ENCODE data around the gene OXA1L. TPM values are rescaled to one million over a fixed set of nuclear protein-coding genes. Genes with fewer than 3 reads are reported as not detected.

The OXA1L gene
- total RNA-seq, 1 donor = 55.0 TPM

DNA sequence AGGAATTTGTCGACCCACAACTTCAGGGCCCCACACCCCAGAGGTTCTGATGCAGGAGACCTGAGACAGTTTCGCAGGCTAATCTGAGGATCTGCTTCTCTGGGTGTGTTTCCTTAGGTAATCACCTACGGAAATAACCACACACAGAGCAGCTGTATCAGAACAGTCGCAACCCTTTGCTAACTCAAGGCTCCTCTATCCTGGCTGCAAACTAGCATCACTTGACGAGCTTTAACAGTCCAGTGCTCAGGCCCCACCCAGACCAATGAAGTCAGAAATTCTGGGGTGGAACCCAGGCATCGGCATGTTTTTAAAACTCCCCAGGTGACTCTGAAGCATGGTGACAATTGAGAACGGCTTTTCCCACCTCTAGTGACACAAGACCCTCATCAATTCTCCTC is 28.1 kb downstream of the OXA1L start:
- no peaks in the 10 kb centered on the region for H3K9me3 ChIP-seq (ENCODE audit: low read depth, low read length)
- no peak overlapping the region for H3K27ac ChIP-seq (ENCODE audit: low read depth, low read length)
- TF ChIP-seq, protein P1, sequence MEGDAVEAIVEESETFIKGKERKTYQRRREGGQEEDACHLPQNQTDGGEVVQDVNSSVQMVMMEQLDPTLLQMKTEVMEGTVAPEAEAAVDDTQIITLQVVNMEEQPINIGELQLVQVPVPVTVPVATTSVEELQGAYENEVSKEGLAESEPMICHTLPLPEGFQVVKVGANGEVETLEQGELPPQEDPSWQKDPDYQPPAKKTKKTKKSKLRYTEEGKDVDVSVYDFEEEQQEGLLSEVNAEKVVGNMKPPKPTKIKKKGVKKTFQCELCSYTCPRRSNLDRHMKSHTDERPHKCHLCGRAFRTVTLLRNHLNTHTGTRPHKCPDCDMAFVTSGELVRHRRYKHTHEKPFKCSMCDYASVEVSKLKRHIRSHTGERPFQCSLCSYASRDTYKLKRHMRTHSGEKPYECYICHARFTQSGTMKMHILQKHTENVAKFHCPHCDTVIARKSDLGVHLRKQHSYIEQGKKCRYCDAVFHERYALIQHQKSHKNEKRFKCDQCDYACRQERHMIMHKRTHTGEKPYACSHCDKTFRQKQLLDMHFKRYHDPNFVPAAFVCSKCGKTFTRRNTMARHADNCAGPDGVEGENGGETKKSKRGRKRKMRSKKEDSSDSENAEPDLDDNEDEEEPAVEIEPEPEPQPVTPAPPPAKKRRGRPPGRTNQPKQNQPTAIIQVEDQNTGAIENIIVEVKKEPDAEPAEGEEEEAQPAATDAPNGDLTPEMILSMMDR (IDR thresholded peaks at IDR 0.05; ENCODE audit: extremely low read depth, low read depth, low read length) = no peak
- H3K4me1 ChIP-seq (ENCODE audit: insufficient read depth, low read length) = peaks cover 2% of the 10 kb centered on the region
- H2AFZ ChIP-seq (ENCODE audit: low read length) = no peak overlapping the region
- H3K79me2 ChIP-seq (ENCODE audit: insufficient read depth, low read length) = no peaks in the 10 kb centered on the region
- no peaks in the 10 kb centered on the region for H4K20me1 ChIP-seq (ENCODE audit: insufficient read depth, low read length)
- no peaks in the 10 kb centered on the region for H3K36me3 ChIP-seq (ENCODE audit: insufficient read depth, low read length)
- peaks cover 19% of the 10 kb centered on the region for H3K27me3 ChIP-seq (ENCODE audit: insufficient read depth, low read length)
- no peak overlapping the region for H3K4me2 ChIP-seq (ENCODE audit: insufficient read depth, low read length)
- no peak for DNase-seq (ENCODE audit: insufficient read length, low spot score, missing footprints)
- H3K4me3 ChIP-seq (ENCODE audit: insufficient read depth, low read length) = no peak overlapping the region

DNA sequence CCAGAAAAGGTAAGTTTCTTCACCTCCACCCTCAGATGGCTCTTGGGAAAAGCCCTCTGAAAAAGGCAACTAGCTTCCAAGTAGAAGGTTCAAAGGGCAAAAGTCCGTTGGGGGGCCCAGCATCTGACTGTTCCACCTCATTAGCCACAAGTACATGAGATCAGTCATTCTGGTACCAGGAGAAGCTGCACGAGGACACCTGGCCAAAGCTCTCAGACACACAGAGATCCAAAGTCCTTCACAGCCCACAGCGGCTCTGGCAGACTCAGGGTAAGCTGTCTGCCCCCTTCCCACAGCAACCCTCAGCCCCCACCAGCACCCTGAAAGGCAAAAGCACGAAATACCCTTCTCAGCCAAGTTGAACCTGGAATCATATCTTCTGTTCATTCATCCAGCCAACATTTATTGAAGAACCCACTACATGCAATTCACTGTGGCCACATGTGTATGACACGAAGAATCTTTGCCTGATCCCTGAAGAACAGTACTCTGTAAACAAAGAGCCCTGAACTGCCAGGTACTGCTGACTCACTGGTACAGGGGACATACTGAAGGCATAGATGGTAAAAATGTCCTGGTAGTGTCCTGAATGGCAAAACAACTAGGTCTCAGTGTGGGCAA is 29.7 kb downstream of the OXA1L start:
- no peaks in the 10 kb centered on the region for H4K20me1 ChIP-seq (ENCODE audit: insufficient read depth, low read length)
- TF ChIP-seq, protein P1 (IDR thresholded peaks at IDR 0.05; ENCODE audit: extremely low read depth, low read depth, low read length) = no peak
- peaks cover 19% of the 10 kb centered on the region for H3K27me3 ChIP-seq (ENCODE audit: insufficient read depth, low read length)

DNA sequence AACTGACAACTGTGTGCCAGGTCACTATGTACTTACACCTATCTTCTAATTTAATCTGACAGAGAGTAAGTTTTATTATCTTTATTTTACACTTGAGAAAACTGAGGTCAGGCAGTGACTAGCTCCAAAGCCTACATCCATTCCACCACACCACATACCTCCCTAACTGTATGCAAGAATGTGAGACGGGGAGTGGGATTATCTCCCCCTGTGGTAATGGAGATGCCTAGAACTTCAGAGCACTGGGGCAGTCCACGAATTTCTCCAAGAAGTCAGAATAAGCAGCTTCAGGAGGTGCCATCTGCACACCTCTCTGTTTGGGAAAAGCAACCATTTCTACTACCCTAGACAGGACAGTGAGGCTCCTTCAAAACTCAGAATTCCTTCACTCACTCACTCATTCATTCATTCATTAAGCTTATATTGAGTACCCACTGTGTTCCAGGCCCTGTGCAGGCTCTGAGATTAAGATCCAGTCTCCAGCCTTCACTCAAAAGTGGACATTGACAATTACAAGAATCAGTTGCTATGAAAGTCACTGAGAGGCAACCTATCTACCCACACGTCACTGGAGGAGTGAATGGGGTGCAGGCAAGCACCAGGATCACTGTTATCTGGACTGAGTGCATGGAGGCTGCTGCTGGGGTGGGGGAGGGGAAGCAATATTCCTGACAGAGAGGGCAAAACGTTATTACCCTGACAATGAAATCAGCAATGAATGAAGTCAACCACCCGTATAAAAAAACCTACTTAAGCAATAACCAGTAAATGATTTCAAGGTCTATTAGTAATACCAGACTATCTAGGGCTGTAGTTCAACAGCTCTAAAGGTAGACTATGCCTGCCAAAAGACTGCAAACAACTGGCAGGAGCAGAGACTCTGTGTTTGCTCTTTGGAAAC is 30.8 kb downstream of the OXA1L start:
- DNase-seq (ENCODE audit: insufficient read length, low spot score, missing footprints) = no peak
- Histone ChIP-seq H3K4me1 (ENCODE audit: insufficient read depth, low read length) (no peaks in the 10 kb centered on the region), H3K4me3 (ENCODE audit: insufficient read depth, low read length) (no peak overlapping the region), H3K9me3 (ENCODE audit: low read depth, low read length) (no peaks in the 10 kb centered on the region), H3K27ac (ENCODE audit: low read depth, low read length) (no peak overlapping the region), H4K20me1 (ENCODE audit: insufficient read depth, low read length) (no peaks in the 10 kb centered on the region), H3K79me2 (ENCODE audit: insufficient read depth, low read length) (no peaks in the 10 kb centered on the region), H3K36me3 (ENCODE audit: insufficient read depth, low read length) (no peaks in the 10 kb centered on the region), H3K27me3 (ENCODE audit: insufficient read depth, low read length) (peaks cover 19% of the 10 kb centered on the region), H2AFZ (ENCODE audit: low read length) (no peak overlapping the region), H3K4me2 (ENCODE audit: insufficient read depth, low read length) (no peak overlapping the region)
- TF ChIP-seq, protein P1 (IDR thresholded peaks at IDR 0.05; ENCODE audit: extremely low read depth, low read depth, low read length) = no peak

More for the DNA sequence above, 29.7 kb downstream of the OXA1L start:
- no peak for DNase-seq (ENCODE audit: insufficient read length, low spot score, missing footprints)
- Histone ChIP-seq H2AFZ (ENCODE audit: low read length) (no peak overlapping the region), H3K79me2 (ENCODE audit: insufficient read depth, low read length) (no peaks in the 10 kb centered on the region), H3K9me3 (ENCODE audit: low read depth, low read length) (no peaks in the 10 kb centered on the region), H3K4me3 (ENCODE audit: insufficient read depth, low read length) (no peak overlapping the region), H3K4me1 (ENCODE audit: insufficient read depth, low read length) (peaks cover 2% of the 10 kb centered on the region), H3K27ac (ENCODE audit: low read depth, low read length) (no peak overlapping the region), H3K36me3 (ENCODE audit: insufficient read depth, low read length) (no peaks in the 10 kb centered on the region), H3K4me2 (ENCODE audit: insufficient read depth, low read length) (no peak overlapping the region)

DNA sequence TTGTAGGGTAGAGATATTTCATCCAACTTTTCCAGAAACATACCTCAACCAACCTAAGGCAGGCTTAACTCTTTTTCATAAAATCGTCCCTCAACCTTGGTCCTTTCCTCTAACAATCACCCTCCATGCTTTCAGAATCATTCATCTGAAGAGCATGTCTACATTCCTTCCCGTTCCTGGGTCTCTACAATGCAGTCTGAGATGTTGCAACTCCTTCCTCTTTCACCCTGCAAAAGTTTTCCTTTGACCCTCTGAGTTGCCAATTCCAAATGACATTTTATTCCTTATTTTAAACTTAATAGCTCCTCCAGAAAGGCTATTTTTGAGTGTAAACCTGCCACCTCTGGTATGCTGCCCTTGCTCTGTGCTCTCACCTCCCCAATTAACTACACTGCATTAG is 32.0 kb downstream of the OXA1L start:
- TF ChIP-seq, protein P1 (IDR thresholded peaks at IDR 0.05; ENCODE audit: extremely low read depth, low read depth, low read length) = no peak
- H3K4me1 ChIP-seq (ENCODE audit: insufficient read depth, low read length) = no peaks in the 10 kb centered on the region
- DNase-seq (ENCODE audit: insufficient read length, low spot score, missing footprints) = no peak
- H3K9me3 ChIP-seq (ENCODE audit: low read depth, low read length) = no peaks in the 10 kb centered on the region
- no peak overlapping the region for H3K4me3 ChIP-seq (ENCODE audit: insufficient read depth, low read length)
- no peaks in the 10 kb centered on the region for H4K20me1 ChIP-seq (ENCODE audit: insufficient read depth, low read length)
- H3K4me2 ChIP-seq (ENCODE audit: insufficient read depth, low read length) = no peak overlapping the region
- H2AFZ ChIP-seq (ENCODE audit: low read length) = no peak overlapping the region
- no peak overlapping the region for H3K27ac ChIP-seq (ENCODE audit: low read depth, low read length)
- H3K36me3 ChIP-seq (ENCODE audit: insufficient read depth, low read length) = no peaks in the 10 kb centered on the region
- H3K27me3 ChIP-seq (ENCODE audit: insufficient read depth, low read length) = peaks cover 19% of the 10 kb centered on the region
- no peaks in the 10 kb centered on the region for H3K79me2 ChIP-seq (ENCODE audit: insufficient read depth, low read length)
